ENCODE data around the gene POLR2F. TPM values are rescaled to one million over a fixed set of nuclear protein-coding genes. Genes with fewer than 3 reads are reported as not detected.

The POLR2F gene
- polyA plus RNA-seq, 1 donor (not counting 4 experiments of a cell fraction or from before 2014, with no cell fraction given), result 119 TPM

DNA sequence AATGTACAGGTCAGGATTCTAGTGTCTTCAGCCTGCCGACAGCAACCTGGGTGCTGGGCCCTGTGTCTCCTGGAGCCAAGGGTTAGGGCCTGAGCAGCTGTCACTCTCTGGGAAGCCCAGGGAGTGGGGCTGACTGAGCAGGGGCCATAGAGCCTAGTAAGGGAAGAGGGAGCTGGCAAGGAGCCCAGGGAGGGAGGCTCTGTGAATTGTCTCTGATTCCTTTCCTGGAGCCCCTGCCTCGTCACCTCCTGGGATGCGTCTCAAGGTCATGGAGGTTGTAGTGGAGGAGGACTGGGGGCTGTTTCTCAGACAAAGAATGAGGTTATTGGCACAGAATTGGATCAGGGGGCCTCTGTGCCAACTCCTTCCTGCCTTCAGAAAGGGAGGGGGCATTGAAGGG is 19.0 kb downstream of the POLR2F start:
- Histone ChIP-seq H3K9me1 (ENCODE audit: control insufficient read depth, extremely low read depth, insufficient read depth, low read length) (peaks cover 3% of the 10 kb centered on the region), H3K27ac (ENCODE audit: control insufficient read depth, insufficient read depth, low read length) (no peak overlapping the region), H3K4me1 (ENCODE audit: control insufficient read depth, extremely low read depth, insufficient read depth, low read length) (peaks cover 7% of the 10 kb centered on the region), H3K9me3 (ENCODE audit: control insufficient read depth, low read depth, low read length) (no peaks in the 10 kb centered on the region), H3K4me2 (ENCODE audit: control insufficient read depth, extremely low read depth, insufficient read depth, low read depth, low read length) (no peak overlapping the region), H4K20me1 (ENCODE audit: control insufficient read depth, extremely low read depth, insufficient read depth, low read length) (no peaks in the 10 kb centered on the region), H3K79me2 (ENCODE audit: control insufficient read depth, insufficient read depth, low read length) (no peaks in the 10 kb centered on the region), H3K9ac (ENCODE audit: control insufficient read depth, extremely low read depth, insufficient read depth, low read length) (no peak overlapping the region), H3K27me3 (ENCODE audit: control insufficient read depth, extremely low read depth, insufficient read depth, low read length) (no peaks in the 10 kb centered on the region), H3K36me3 (ENCODE audit: control insufficient read depth in 2 of 2, extremely low read depth in 1 of 2, insufficient read depth in 2 of 2, low read length in 2 of 2) (peaks cover 3 to 14% of the 10 kb centered on the region in 2 experiments), H2AFZ (ENCODE audit: control insufficient read depth, low read length) (no peak overlapping the region), H3K4me3 (ENCODE audit: control insufficient read depth in 2 of 3, extremely low read depth in 1 of 3, insufficient read depth in 2 of 3, low read depth in 1 of 3, low read length in 3 of 3) (no peak overlapping the region)
- FAIRE-seq, result no peak
- no peak for TF ChIP-seq EZH2 (IDR thresholded peaks at IDR 0.05; ENCODE audit: low read length)
- TF ChIP-seq, protein P1, sequence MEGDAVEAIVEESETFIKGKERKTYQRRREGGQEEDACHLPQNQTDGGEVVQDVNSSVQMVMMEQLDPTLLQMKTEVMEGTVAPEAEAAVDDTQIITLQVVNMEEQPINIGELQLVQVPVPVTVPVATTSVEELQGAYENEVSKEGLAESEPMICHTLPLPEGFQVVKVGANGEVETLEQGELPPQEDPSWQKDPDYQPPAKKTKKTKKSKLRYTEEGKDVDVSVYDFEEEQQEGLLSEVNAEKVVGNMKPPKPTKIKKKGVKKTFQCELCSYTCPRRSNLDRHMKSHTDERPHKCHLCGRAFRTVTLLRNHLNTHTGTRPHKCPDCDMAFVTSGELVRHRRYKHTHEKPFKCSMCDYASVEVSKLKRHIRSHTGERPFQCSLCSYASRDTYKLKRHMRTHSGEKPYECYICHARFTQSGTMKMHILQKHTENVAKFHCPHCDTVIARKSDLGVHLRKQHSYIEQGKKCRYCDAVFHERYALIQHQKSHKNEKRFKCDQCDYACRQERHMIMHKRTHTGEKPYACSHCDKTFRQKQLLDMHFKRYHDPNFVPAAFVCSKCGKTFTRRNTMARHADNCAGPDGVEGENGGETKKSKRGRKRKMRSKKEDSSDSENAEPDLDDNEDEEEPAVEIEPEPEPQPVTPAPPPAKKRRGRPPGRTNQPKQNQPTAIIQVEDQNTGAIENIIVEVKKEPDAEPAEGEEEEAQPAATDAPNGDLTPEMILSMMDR (optimal IDR thresholded peaks at IDR 0.05 in 1 of 3, IDR thresholded peaks at IDR 0.05 in 1 of 3, conservative IDR thresholded peaks at IDR 0.05 in 1 of 3; ENCODE audit: extremely low read depth in 1 of 3, insufficient read depth in 2 of 3, low read length in 3 of 3), result no peak
- no peak for DNase-seq (ENCODE audit: low read depth, low spot score)
- dilution Hi-C loops (cut with MboI; ENCODE audit: extremely low pct_ligation_motif_present, low sequenced_read_pairs), result no loop called here

DNA sequence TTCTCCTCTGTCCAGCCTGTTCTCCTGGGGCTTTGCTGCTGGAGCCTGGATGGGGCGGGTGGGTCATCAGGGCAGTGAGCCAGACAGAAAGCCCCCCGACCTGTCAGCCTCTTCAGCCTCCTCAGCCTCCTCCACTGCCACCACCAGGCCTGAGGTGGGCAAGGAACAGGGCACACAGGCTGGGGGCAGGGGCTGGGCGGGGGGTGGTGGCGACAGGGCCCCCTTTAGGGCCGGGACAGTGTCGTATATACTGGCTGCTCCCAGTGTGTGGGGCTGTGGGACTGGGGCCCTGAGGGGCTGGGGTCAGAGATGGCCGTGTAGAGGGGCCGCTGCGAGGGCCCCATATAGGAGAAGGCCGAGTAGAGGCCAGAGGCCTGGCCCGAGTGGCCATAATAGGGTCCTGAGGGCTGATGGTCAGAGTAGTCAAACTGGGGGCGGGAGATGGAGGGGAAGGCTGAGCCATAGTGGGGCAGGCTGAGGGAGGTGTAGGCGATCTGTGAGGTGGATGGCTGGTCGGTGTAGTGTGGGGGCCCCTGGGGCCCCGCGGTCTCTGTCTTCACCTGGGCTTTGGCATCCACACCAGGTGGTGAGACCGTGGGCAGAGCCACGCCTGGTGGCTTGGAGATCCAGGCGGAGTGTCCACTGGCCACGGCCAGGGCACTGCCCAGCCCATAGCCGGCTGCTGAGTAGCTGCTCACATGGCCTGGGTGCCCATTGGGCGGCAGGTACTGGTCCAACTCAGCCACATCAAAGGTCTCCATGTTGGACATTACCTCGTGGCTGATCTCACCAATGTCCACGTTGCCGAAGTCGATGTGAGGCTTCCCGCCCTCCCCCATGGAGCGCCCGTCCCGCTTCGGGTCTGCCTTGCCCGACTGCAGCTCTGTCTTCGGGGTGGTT is 20.0 kb downstream of the POLR2F start:
- no peaks in the 10 kb centered on the region for H3K79me2 ChIP-seq (ENCODE audit: control insufficient read depth, insufficient read depth, low read length)
- dilution Hi-C loops (cut with MboI; ENCODE audit: extremely low pct_ligation_motif_present, low sequenced_read_pairs), result no loop called here
- no peak for FAIRE-seq

More for the DNA sequence above, 20.0 kb downstream of the POLR2F start:
- Histone ChIP-seq H3K9me1 (ENCODE audit: control insufficient read depth, extremely low read depth, insufficient read depth, low read length) (peaks cover 3% of the 10 kb centered on the region), H3K27ac (ENCODE audit: control insufficient read depth, insufficient read depth, low read length) (no peak overlapping the region), H2AFZ (ENCODE audit: control insufficient read depth, low read length) (no peak overlapping the region), H3K27me3 (ENCODE audit: control insufficient read depth, extremely low read depth, insufficient read depth, low read length) (no peaks in the 10 kb centered on the region), H3K36me3 (ENCODE audit: control insufficient read depth in 2 of 2, extremely low read depth in 1 of 2, insufficient read depth in 2 of 2, low read length in 2 of 2) (peaks cover 0 to 7% of the 10 kb centered on the region in 2 experiments), H3K9me3 (ENCODE audit: control insufficient read depth, low read depth, low read length) (no peaks in the 10 kb centered on the region), H3K4me2 (ENCODE audit: control insufficient read depth, extremely low read depth, insufficient read depth, low read depth, low read length) (no peak overlapping the region), H3K9ac (ENCODE audit: control insufficient read depth, extremely low read depth, insufficient read depth, low read length) (no peak overlapping the region), H3K4me1 (ENCODE audit: control insufficient read depth, extremely low read depth, insufficient read depth, low read length) (peaks cover 7% of the 10 kb centered on the region), H4K20me1 (ENCODE audit: control insufficient read depth, extremely low read depth, insufficient read depth, low read length) (no peaks in the 10 kb centered on the region), H3K4me3 (ENCODE audit: control insufficient read depth in 2 of 3, extremely low read depth in 1 of 3, insufficient read depth in 2 of 3, low read depth in 1 of 3, low read length in 3 of 3) (no peak overlapping the region)
- DNase-seq (ENCODE audit: low read depth, low spot score), result no peak
- no peak for TF ChIP-seq EZH2 (IDR thresholded peaks at IDR 0.05; ENCODE audit: low read length)
- TF ChIP-seq, protein P1 (optimal IDR thresholded peaks at IDR 0.05 in 1 of 3, IDR thresholded peaks at IDR 0.05 in 1 of 3, conservative IDR thresholded peaks at IDR 0.05 in 1 of 3; ENCODE audit: extremely low read depth in 1 of 3, insufficient read depth in 2 of 3, low read length in 3 of 3), result no peak

Measured in keratinocyte (primary cell).